Tibial nerve (tissue), 4 donors: ENCODE measurements around the gene PMAIP1. TPM values are rescaled to one million over a fixed set of nuclear protein-coding genes. Genes with fewer than 3 reads are reported as not detected.

Source experiments
- DNase-seq, 2 donors: peaks; one replicate each; pipeline ENCODE4 v3.0.0-alpha.2; 2019; ENCODE audit warnings: low spot score in 2 of 2
- H3K27ac ChIP-seq, 4 donors: fragments of 200-600 bp; sonication (generic) in 3 of 4; one replicate each; pipeline ENCODE4 v1.5.1; 2017 to 2019; ENCODE audit warnings: mild to moderate bottlenecking in 1 of 4
- H3K27me3 ChIP-seq, 2 donors: fragments of 200-600 bp; sonication (generic) in 1 of 2; one replicate each; pipeline versions ENCODE4 v1.5.1 to v1.6.0; 2017 to 2019
- H3K36me3 ChIP-seq, 3 donors: fragments of 200-600 bp; sonication (generic); one replicate each; pipeline ENCODE4 v1.5.1; 2018 to 2019
- H3K4me1 ChIP-seq, 4 donors: fragments of 200-600 bp; sonication (generic) in 3 of 4; one replicate each; pipeline ENCODE4 v1.5.1; 2017 to 2019
- H3K4me3 ChIP-seq, 4 donors: fragments of 200-600 bp; sonication (generic) in 3 of 4; one replicate each; pipeline ENCODE4 v1.5.1; 2017 to 2019; ENCODE audit warnings: mild to moderate bottlenecking in 1 of 4, moderate library complexity in 1 of 4
- H3K9me3 ChIP-seq, 4 donors: fragments of 200-600 bp; sonication (generic) in 3 of 4; one replicate each; pipeline ENCODE4 v1.5.1; 2017 to 2019
- CTCF ChIP-seq, 5 experiments: fragments of 200-600 bp in 3 of 5; fragments of 450-650 bp in 2 of 5; sonication (generic) in 3 of 5; IDR thresholded peaks; one replicate each; pipeline ENCODE4 v1.5.1; 2016 to 2019; ENCODE audit warnings: antibody characterized with exemption in 5 of 5, mild to moderate bottlenecking in 3 of 5, moderate library complexity in 2 of 5
- EP300 ChIP-seq, 2 donors: sonication (generic); formaldehyde crosslinking; IDR thresholded peaks; one replicate each; pipeline ENCODE4 v1.6.1; 2017; ENCODE audit warnings: antibody characterized with exemption in 2 of 2, mild to moderate bottlenecking in 1 of 2
- POLR2A ChIP-seq, 2 donors: fragments of 450-650 bp; IDR thresholded peaks; one replicate each; pipeline ENCODE4 v1.6.1; 2017; ENCODE audit warnings: antibody characterized with exemption in 2 of 2, mild to moderate bottlenecking in 2 of 2, moderate library complexity in 2 of 2
- WGBS, 2 donors: methylation state at CpG; one replicate each; pipeline ENCODE4 v1.1.5; 2018; 5-methylcytosine and 5-hydroxymethylcytosine counted together
- total RNA-seq, 4 donors: library from RNA; depleted of rRNA; stranded (reverse); fragments of >200 nt; gene quantifications; one replicate each; pipeline ENCODE4 v1.1.0, GENCODE V29; 2016

PMAIP1 gene
- total RNA-seq, 4 donors from 2014 or later, result 0.22 to 0.98 TPM; not detected in 2

- H3K9me3 ChIP-seq, result no peaks in the 10 kb centered on the region
- DNase-seq, result no peak
- H3K4me3 ChIP-seq, result no peak overlapping the region
- H3K36me3 ChIP-seq, result no peaks in the 10 kb centered on the region
- TF ChIP-seq CTCF (IDR thresholded peaks at IDR 0.05), result no peak
- no peak for TF ChIP-seq EP300 (IDR thresholded peaks at IDR 0.05)
- no peak for TF ChIP-seq POLR2A (IDR thresholded peaks at IDR 0.05)
- 83 to 85% methylated on average over 6 of the region's 6 CpGs for WGBS, 2 donors
- H3K4me1 ChIP-seq, result no peaks in the 10 kb centered on the region
- H3K27me3 ChIP-seq, result no peaks in the 10 kb centered on the region
- H3K27ac ChIP-seq, result no peak overlapping the region
These were observed 23.9 kb downstream of the PMAIP1 start for GRCh38 chr18:59923539-59924196.

GRCh38 chr18:59926131-59926530, 26.3 kb downstream of the PMAIP1 start:
- H3K4me3 ChIP-seq, result no peak overlapping the region
- H3K4me1 ChIP-seq, result no peaks in the 10 kb centered on the region
- no peak for DNase-seq
- no peak overlapping the region for H3K27ac ChIP-seq
- no peaks in the 10 kb centered on the region for H3K9me3 ChIP-seq
- WGBS, 2 donors, result 88 to 91% methylated on average over 5 of the region's 5 CpGs
- H3K36me3 ChIP-seq, result no peaks in the 10 kb centered on the region
- H3K27me3 ChIP-seq, result no peaks in the 10 kb centered on the region
- TF ChIP-seq CTCF (IDR thresholded peaks at IDR 0.05) (no peak), EP300 (IDR thresholded peaks at IDR 0.05) (no peak), POLR2A (IDR thresholded peaks at IDR 0.05) (no peak)

- no peak overlapping the region for H3K4me3 ChIP-seq
- no peak for TF ChIP-seq POLR2A (IDR thresholded peaks at IDR 0.05)
- no peak for TF ChIP-seq CTCF (IDR thresholded peaks at IDR 0.05)
- WGBS, 2 donors, result 48 to 50% methylated on average over 5 of the region's 5 CpGs
These were observed 27.5 kb downstream of the PMAIP1 start for GRCh38 chr18:59927246-59927825.

GRCh38 chr18:59928201-59928600, 28.4 kb downstream of the PMAIP1 start:
- Histone ChIP-seq H3K9me3 (no peaks in the 10 kb centered on the region), H3K4me1 (no peaks in the 10 kb centered on the region), H3K27me3 (no peaks in the 10 kb centered on the region), H3K36me3 (no peaks in the 10 kb centered on the region), H3K4me3 (no peak overlapping the region), H3K27ac (no peak overlapping the region)
- TF ChIP-seq EP300 (IDR thresholded peaks at IDR 0.05) (no peak), POLR2A (IDR thresholded peaks at IDR 0.05) (no peak), CTCF (IDR thresholded peaks at IDR 0.05) (no peak)
- WGBS, 2 donors, result 84 to 93% methylated on average over 2 of the region's 2 CpGs
- DNase-seq, result no peak

More at GRCh38 chr18:59927246-59927825, 27.5 kb downstream of the PMAIP1 start:
- H3K27ac ChIP-seq, result no peak overlapping the region
- no peaks in the 10 kb centered on the region for H3K9me3 ChIP-seq
- H3K36me3 ChIP-seq, result no peaks in the 10 kb centered on the region
- no peaks in the 10 kb centered on the region for H3K4me1 ChIP-seq
- H3K27me3 ChIP-seq, result no peaks in the 10 kb centered on the region
- no peak for DNase-seq

- no peaks in the 10 kb centered on the region for H3K36me3 ChIP-seq
- H3K4me1 ChIP-seq, result no peaks in the 10 kb centered on the region
- H3K4me3 ChIP-seq, result no peak overlapping the region
- TF ChIP-seq POLR2A (IDR thresholded peaks at IDR 0.05) (no peak), EP300 (IDR thresholded peaks at IDR 0.05) (no peak), CTCF (IDR thresholded peaks at IDR 0.05) (no peak)
- DNase-seq, result no peak
- H3K27ac ChIP-seq, result no peak overlapping the region
- H3K27me3 ChIP-seq, result no peaks in the 10 kb centered on the region
- 64 to 68% methylated on average over 7 of the region's 7 CpGs for WGBS, 2 donors
- no peaks in the 10 kb centered on the region for H3K9me3 ChIP-seq
These were observed 30.0 kb downstream of the PMAIP1 start for GRCh38 chr18:59929621-59930295.
